Measurements from ENCODE around the gene NINJ2.
"Not testable (repeated sequence)": the region's sequence is repeated elsewhere in the genome, so short reads cannot be mapped to it uniquely, and the experiment has no call there.

The NINJ2 gene

GRCh38 chr12:663293-663871 is at the start of gene NINJ2:
Gene NINJ2, minus strand, starts transcription at chr12:663445. Its CDS starts 85 bp downstream, at chr12:663360.
- ChIA-PET POLR2A (interaction anchor here (1.1 kb wide), 1 partner anchor 89 kb away, joined by 3 read pairs; the partner anchor contains the start of gene WNK1), CTCF (interaction anchor here (0.8 to 3.0 kb wide), 6 partner anchors 10 to 88 kb away, joined by 3 to 10 read pairs (median 5); no protein-coding TSS in a partner anchor)
- TF ChIP-seq CTCF (IDR thresholded peaks at IDR 0.05; ENCODE audit: control extremely low read depth, extremely low read depth, low read depth, missing control alignments) = no peak
- no peak for DNase-seq (ENCODE audit: extremely low spot score)

- POLR2A ChIA-PET = no interaction called here
- CTCF ChIA-PET = interaction anchor here (0.9 to 2.0 kb wide), 4 partner anchors 18 to 80 kb away, joined by 3 to 5 read pairs (median 3); no protein-coding TSS in a partner anchor
- DNase-seq (ENCODE audit: extremely low spot score) = no peak
These were observed 49.1 kb upstream of the NINJ2 start for GRCh38 chr12:712172-712863.

GRCh38 chr12:709455-710020 is 46.3 kb upstream of the NINJ2 start:
- no peak for DNase-seq (ENCODE audit: extremely low spot score)
- CTCF ChIA-PET = interaction anchor here (0.8 to 1.5 kb wide), 6 partner anchors 10 to 95 kb away, joined by 3 to 5 read pairs (median 3); no protein-coding TSS in a partner anchor
- no peak for TF ChIP-seq CTCF (IDR thresholded peaks at IDR 0.05; ENCODE audit: control extremely low read depth, extremely low read depth, low read depth, missing control alignments)
- POLR2A ChIA-PET = no interaction called here

More at GRCh38 chr12:712172-712863, 49.1 kb upstream of the NINJ2 start:
- TF ChIP-seq CTCF (IDR thresholded peaks at IDR 0.05; ENCODE audit: control extremely low read depth, extremely low read depth, low read depth, missing control alignments) = no peak

- DNase-seq (ENCODE audit: extremely low spot score); POLR2A ChIA-PET: not testable (repeated sequence)
- CTCF ChIA-PET = interaction anchor here (0.9 kb wide), 1 partner anchor 8 kb away, joined by 3 read pairs; no protein-coding TSS in a partner anchor
These were observed 44.8 kb upstream of the NINJ2 start for GRCh38 chr12:708084-708483.

- DNase-seq (ENCODE audit: extremely low spot score) = no peak
- POLR2A ChIA-PET = no interaction called here
- CTCF ChIA-PET = interaction anchor here (0.9 to 1.9 kb wide), 6 partner anchors 12 to 110 kb away, joined by 3 to 5 read pairs (median 4); no protein-coding TSS in a partner anchor
- no peak for TF ChIP-seq CTCF (IDR thresholded peaks at IDR 0.05; ENCODE audit: control extremely low read depth, extremely low read depth, low read depth, missing control alignments)
These were observed 41.4 kb upstream of the NINJ2 start for GRCh38 chr12:704516-705242.

- POLR2A ChIA-PET = no interaction called here
- no peak for DNase-seq (ENCODE audit: extremely low spot score)
These were observed 38.8 kb upstream of the NINJ2 start for GRCh38 chr12:701896-702539.

More at GRCh38 chr12:701896-702539, 38.8 kb upstream of the NINJ2 start:
- TF ChIP-seq CTCF (IDR thresholded peaks at IDR 0.05; ENCODE audit: control extremely low read depth, extremely low read depth, low read depth, missing control alignments) = no peak
- CTCF ChIA-PET = interaction anchor here (1.3 kb wide), 1 partner anchor 8 kb away, joined by 3 read pairs; no protein-coding TSS in a partner anchor
